ENCODE results near the gene PNPLA2.

- TF ChIP-seq NFRKB (IDR thresholded peaks at IDR 0.05) = no peak
- no peak for TF ChIP-seq TARDBP (IDR thresholded peaks at IDR 0.05)
- no peak for TF ChIP-seq L3MBTL2 (conservative IDR thresholded peaks at IDR 0.05)
- TF ChIP-seq SP1 (IDR thresholded peaks at IDR 0.05) = no peak
- TF ChIP-seq BHLHE40 (IDR thresholded peaks at IDR 0.05; ENCODE audit: borderline replicate concordance) = no peak
Observed at GRCh38 chr11:839280-839623, 20.5 kb downstream of the PNPLA2 start.
